AG09309 (cell line): Measurements from ENCODE around the gene RPGR.

Experiments used
- DNase-seq: peaks from one replicate; pipeline ENCODE4 v3.0.0-alpha.2; 2010; ENCODE audit warnings: low read depth
- H3K4me3 ChIP-seq: 2 replicates; pipeline ENCODE4 v1.5.1; 2011; ENCODE audit warnings: mild to moderate bottlenecking, low read depth, low read length, moderate library complexity; ENCODE audit not compliant: control insufficient read depth
- CTCF ChIP-seq: IDR thresholded peaks from 2 replicates; pipeline ENCODE4 v1.5.1; 2011; ENCODE audit warnings: mild to moderate bottlenecking, low read depth, low read length, inconsistent platforms; ENCODE audit not compliant: insufficient read depth, control insufficient read depth; ENCODE audit errors: missing control alignments

Gene RPGR

GRCh38 chrX:38332505-38332904 lies 5.2 kb upstream of the RPGR start:
- no peak overlapping the region for H3K4me3 ChIP-seq
- DNase-seq, result no peak
- no peak for TF ChIP-seq CTCF

GRCh38 chrX:38327775-38328081 lies 419 bp upstream of the RPGR start:
- no peak for DNase-seq
- H3K4me3 ChIP-seq, result peak overlapping the region; percentile 74; the same call in 1 of the 2 replicates
- TF ChIP-seq CTCF, result no peak

GRCh38 chrX:38326086-38326485 lies 1.2 kb downstream of the RPGR start:
- no peak for DNase-seq
- no peak for TF ChIP-seq CTCF
- no peak overlapping the region for H3K4me3 ChIP-seq

- no peak for DNase-seq
- H3K4me3 ChIP-seq, result no peak overlapping the region
- no peak for TF ChIP-seq CTCF
Observed at GRCh38 chrX:38320819-38321218, 6.5 kb downstream of the RPGR start.

GRCh38 chrX:38318606-38319005 lies 8.7 kb downstream of the RPGR start:
- DNase-seq, result no peak
- no peak for TF ChIP-seq CTCF
- no peak overlapping the region for H3K4me3 ChIP-seq

- no peak for TF ChIP-seq CTCF
- no peak for DNase-seq
- H3K4me3 ChIP-seq, result no peak overlapping the region
Observed at GRCh38 chrX:38318196-38318595, 9.1 kb downstream of the RPGR start.

- no peak for DNase-seq
- TF ChIP-seq CTCF, result no peak
- H3K4me3 ChIP-seq, result no peak overlapping the region
Observed at GRCh38 chrX:38315186-38315585, 12.1 kb downstream of the RPGR start.
